HG03280 (cell line): Measurements from ENCODE around the gene TAF9B.
A peak's percentile ranks its signal among the peaks of the same experiment; 100 is the strongest.
"Not testable (repeated sequence)": the region's sequence is repeated elsewhere in the genome, so short reads cannot be mapped to it uniquely, and the experiment has no call there.

ENCODE experiments used
- ATAC-seq: cut with Tn5 transposase; IDR thresholded peaks from one replicate; pipeline ENCODE4 v1.9.1; 2021; ENCODE audit warnings: mild to moderate bottlenecking, moderate library complexity; ENCODE audit not compliant: unreplicated experiment

TAF9B gene

GRCh38 chrX:78139160-78140123, at the start of gene TAF9B:
Gene TAF9B, minus strand, starts transcription at chrX:78139650. Its CDS starts 39 bp downstream, at chrX:78139611.
- ATAC-seq, result peak; percentile 91

GRCh38 chrX:78182881-78183280, 43.4 kb upstream of the TAF9B start:
- ATAC-seq, result no peak

GRCh38 chrX:78181307-78181706, 41.9 kb upstream of the TAF9B start:
- no peak for ATAC-seq

GRCh38 chrX:78168065-78168464, 28.6 kb upstream of the TAF9B start:
- no peak for ATAC-seq

- no peak for ATAC-seq
Observed at GRCh38 chrX:78165425-78165824, 26.0 kb upstream of the TAF9B start.

- ATAC-seq, result not testable (repeated sequence)
Observed at GRCh38 chrX:78163175-78163574, 23.7 kb upstream of the TAF9B start.

- not testable (repeated sequence) for ATAC-seq
Observed at GRCh38 chrX:78160711-78161110, 21.3 kb upstream of the TAF9B start.

- ATAC-seq, result not testable (repeated sequence)
Observed at GRCh38 chrX:78157846-78158245, 18.4 kb upstream of the TAF9B start.

GRCh38 chrX:78157373-78157772, 17.9 kb upstream of the TAF9B start:
- not testable (repeated sequence) for ATAC-seq

- ATAC-seq, result not testable (repeated sequence)
Observed at GRCh38 chrX:78147002-78147540, 7.6 kb upstream of the TAF9B start.

GRCh38 chrX:78140206-78140605, 756 bp upstream of the TAF9B start:
- no peak for ATAC-seq

- no peak for ATAC-seq
Observed at GRCh38 chrX:78133238-78133960, 6.1 kb downstream of the TAF9B start.

- no peak for ATAC-seq
Observed at GRCh38 chrX:78131117-78131516, 8.3 kb downstream of the TAF9B start.

GRCh38 chrX:78130396-78130795, 9.1 kb downstream of the TAF9B start:
- ATAC-seq, result no peak

GRCh38 chrX:78129714-78130113, 9.7 kb downstream of the TAF9B start:
- no peak for ATAC-seq

- ATAC-seq, result not testable (repeated sequence)
Observed at GRCh38 chrX:78125781-78126180, 13.7 kb downstream of the TAF9B start.

GRCh38 chrX:78125148-78125547, 14.3 kb downstream of the TAF9B start:
- ATAC-seq, result no peak

- ATAC-seq, result no peak
Observed at GRCh38 chrX:78124307-78124706, 15.1 kb downstream of the TAF9B start.

- no peak for ATAC-seq
Observed at GRCh38 chrX:78123190-78123589, 16.3 kb downstream of the TAF9B start.

- no peak for ATAC-seq
Observed at GRCh38 chrX:78119521-78120227, 19.8 kb downstream of the TAF9B start.

- ATAC-seq, result no peak
Observed at GRCh38 chrX:78118628-78119027, 20.8 kb downstream of the TAF9B start.
